GM23248 (cell line): ENCODE data around the gene FARP1. TPM values are rescaled to one million over a fixed set of nuclear protein-coding genes. Genes with fewer than 3 reads are reported as not detected.

Experiments
- DNase-seq: peaks from one replicate; pipeline ENCODE4 v3.0.0-alpha.2; 2015
- H2AFZ ChIP-seq: fragments of 200-600 bp; sonication (generic); 2 replicates; pipeline ENCODE4 v1.6.1; 2016; ENCODE audit warnings: antibody characterized with exemption
- H3F3A ChIP-seq: fragments of 200-600 bp; sonication (generic); 2 replicates; pipeline ENCODE4 v1.6.1; 2016; ENCODE audit warnings: mild to moderate bottlenecking, antibody characterized with exemption, mixed run types; ENCODE audit not compliant: insufficient read depth
- H3K27ac ChIP-seq: fragments of 200-600 bp; sonication (generic); 2 replicates; pipeline ENCODE4 v1.5.1; 2016; ENCODE audit warnings: mild to moderate bottlenecking
- H3K27me3 ChIP-seq: fragments of 200-600 bp; sonication (generic); replicated peaks from 2 replicates; pipeline ENCODE4 v1.6.1; 2016; ENCODE audit warnings: mild to moderate bottlenecking; ENCODE audit not compliant: insufficient read depth
- H3K36me3 ChIP-seq: fragments of 200-600 bp; sonication (generic); 2 replicates; pipeline ENCODE4 v1.6.1; 2016; ENCODE audit warnings: low read depth, mild to moderate bottlenecking
- H3K4me1 ChIP-seq: fragments of 200-600 bp; sonication (generic); 2 replicates; pipeline ENCODE4 v1.6.1; 2016; ENCODE audit warnings: mild to moderate bottlenecking; ENCODE audit not compliant: insufficient read depth
- H3K4me2 ChIP-seq: fragments of 200-600 bp; sonication (generic); one replicate; pipeline ENCODE4 v1.6.1; 2016; ENCODE audit warnings: mild to moderate bottlenecking; ENCODE audit not compliant: unreplicated experiment
- H3K4me3 ChIP-seq: fragments of 200-600 bp; sonication (generic); 2 replicates; pipeline ENCODE4 v1.5.1; 2016; ENCODE audit warnings: mild to moderate bottlenecking
- H3K79me2 ChIP-seq: fragments of 200-600 bp; sonication (generic); 2 replicates; pipeline ENCODE4 v1.6.1; 2016; ENCODE audit warnings: mild to moderate bottlenecking; ENCODE audit not compliant: insufficient read depth
- H3K9ac ChIP-seq: fragments of 200-600 bp; sonication (generic); 2 replicates; pipeline ENCODE4 v1.6.1; 2016; ENCODE audit warnings: mild to moderate bottlenecking
- H3K9me2 ChIP-seq: fragments of 200-600 bp; sonication (generic); 2 replicates; pipeline ENCODE4 v1.6.1; 2016; ENCODE audit warnings: mixed run types, mild to moderate bottlenecking, moderate library complexity; ENCODE audit not compliant: insufficient read depth
- H3K9me3 ChIP-seq: fragments of 200-600 bp; sonication (generic); one replicate; pipeline ENCODE4 v1.6.1; 2017; ENCODE audit warnings: low read depth
- H4K20me1 ChIP-seq: fragments of 200-600 bp; sonication (generic); 2 replicates; pipeline ENCODE4 v1.6.0; 2016; ENCODE audit not compliant: insufficient read depth
- EZH2 ChIP-seq: fragments of 200-600 bp; sonication (generic); IDR thresholded peaks from 2 replicates; pipeline ENCODE4 v1.6.1; 2018; ENCODE audit warnings: antibody characterized with exemption, mild to moderate bottlenecking; ENCODE audit not compliant: insufficient read depth, poor library complexity, severe bottlenecking
- EZH2phosphoT487 ChIP-seq: fragments of 200-600 bp; sonication (generic); IDR thresholded peaks from 2 replicates; pipeline ENCODE4 v1.6.1; 2018; ENCODE audit warnings: antibody characterized with exemption, moderate library complexity, mild to moderate bottlenecking, low read depth; ENCODE audit not compliant: insufficient read depth
- WGBS, 2 experiments: methylation state at CpG; one replicate each; pipeline ENCODE4 v1.1.6; 2015 to 2017; ENCODE audit warnings: low lambda C conversion rate in 2 of 2, low coverage in 1 of 2; ENCODE audit errors: missing lambda C conversion rate in 2 of 2; 5-methylcytosine and 5-hydroxymethylcytosine counted together
- in situ Hi-C: fragments of 300-500 bp; cut with MboI; formaldehyde crosslinking; loops from 2 replicates; pipeline ENCODE4 v1.15.0; 2020
- polyA plus RNA-seq: library from polyadenylated mRNA; unstranded; fragments of >200 nt; fragmentation: Nextera tagmentation; extraction: Ambion mirVana; gene quantifications from 2 replicates; pipeline ENCODE4 v1.2.1, GENCODE V29; 2016
- total RNA-seq: library from RNA; depleted of rRNA; stranded (reverse); fragments of >200 nt; shearing (Covaris generic); gene quantifications from 2 replicates; pipeline ENCODE4 v1.2.3, GENCODE V29; 2014

Gene FARP1
- total and polyA plus RNA-seq, 2 experiments from 2014 or later = 53.7 to 56.6 TPM

DNA sequence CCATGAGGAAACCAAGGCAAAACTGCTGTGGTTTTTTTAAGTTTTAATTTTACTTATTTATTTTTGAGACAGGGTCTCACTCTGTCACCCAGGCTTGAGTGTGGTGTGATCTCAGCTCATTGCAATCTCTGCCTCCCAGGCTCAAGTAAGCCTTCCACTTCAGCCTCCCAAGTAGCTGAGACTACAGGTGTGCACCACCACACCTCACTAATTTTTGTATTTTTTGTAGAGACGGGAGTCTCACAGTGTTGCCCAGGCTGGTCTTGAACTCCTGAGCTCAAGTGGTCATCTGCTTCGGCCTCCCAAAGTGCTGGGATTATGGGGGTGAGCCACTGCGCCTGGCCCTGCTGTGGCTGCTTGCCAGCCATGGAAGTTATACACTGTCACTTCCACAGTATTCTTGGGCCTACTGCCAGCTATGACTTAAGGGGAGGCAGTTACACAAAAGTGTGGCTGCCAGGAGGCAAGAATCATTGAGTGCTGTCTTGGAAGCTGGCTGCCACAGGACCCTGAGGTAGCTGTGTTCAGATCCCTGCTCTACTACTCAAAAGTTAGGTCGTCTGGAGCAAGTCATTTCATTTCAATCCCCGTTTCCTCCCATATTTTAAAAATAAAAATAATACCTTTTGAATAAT is 12.7 kb downstream of the FARP1 start:
- no peak overlapping the region for H3K27ac ChIP-seq
- peaks cover 97% of the 10 kb centered on the region for H3K79me2 ChIP-seq
- peak; percentile 74 for DNase-seq
- H3K4me3 ChIP-seq = no peak overlapping the region
- no peaks in the 10 kb centered on the region for H3K4me1 ChIP-seq
- H3K9me3 ChIP-seq = no peaks in the 10 kb centered on the region
- H3K9me2 ChIP-seq = no peaks in the 10 kb centered on the region
- in situ Hi-C loops = no loop called here
- no peak overlapping the region for H3K9ac ChIP-seq
- no peaks in the 10 kb centered on the region for H3K27me3 ChIP-seq
- no peak overlapping the region for H3K4me2 ChIP-seq
- WGBS, 2 experiments = 59 to 73% methylated on average over 5 of the region's 5 CpGs
- H3K36me3 ChIP-seq = no peaks in the 10 kb centered on the region
- TF ChIP-seq EZH2 = no peak
- no peak for TF ChIP-seq EZH2phosphoT487
- H4K20me1 ChIP-seq = peaks cover 7% of the 10 kb centered on the region; the same call in 1 of the 2 replicates
- no peaks in the 10 kb centered on the region for H3F3A ChIP-seq
- H2AFZ ChIP-seq = no peak overlapping the region

DNA sequence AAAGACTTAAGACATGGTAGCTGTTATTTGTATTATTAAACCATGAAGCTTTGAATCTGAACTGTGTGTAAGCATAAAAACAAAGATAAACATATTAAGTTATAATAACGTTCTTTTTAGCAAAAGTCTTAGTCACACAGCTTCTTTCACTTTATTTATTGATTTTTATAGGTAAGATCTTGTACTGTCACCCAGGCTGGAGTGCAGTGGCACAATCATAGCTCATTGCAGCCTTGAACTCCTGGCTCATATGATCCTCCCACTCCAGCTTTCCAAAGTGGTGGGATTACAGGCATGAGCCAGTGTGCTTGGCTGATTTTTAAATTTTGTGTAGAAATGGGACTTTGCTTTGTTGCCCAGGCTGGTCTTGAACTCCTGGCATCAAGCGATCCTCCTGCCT is 13.4 kb downstream of the FARP1 start:
- peaks cover 97% of the 10 kb centered on the region for H3K79me2 ChIP-seq
- no peaks in the 10 kb centered on the region for H3K4me1 ChIP-seq
- H3K9me3 ChIP-seq = no peaks in the 10 kb centered on the region
- H3K9ac ChIP-seq = no peak overlapping the region
- in situ Hi-C loops = no loop called here
- no peak for TF ChIP-seq EZH2phosphoT487
- no peak for TF ChIP-seq EZH2
- no peaks in the 10 kb centered on the region for H3K36me3 ChIP-seq
- H3K27me3 ChIP-seq = no peaks in the 10 kb centered on the region
- no peaks in the 10 kb centered on the region for H3F3A ChIP-seq
- H3K4me3 ChIP-seq = no peak overlapping the region
- H2AFZ ChIP-seq = no peak overlapping the region
- no peak overlapping the region for H3K27ac ChIP-seq
- no peaks in the 10 kb centered on the region for H3K9me2 ChIP-seq
- WGBS, 2 experiments = 70 to 79% methylated on average over 2 of the region's 2 CpGs
- no peak overlapping the region for H3K4me2 ChIP-seq
- peaks cover 7% of the 10 kb centered on the region; the same call in 1 of the 2 replicates for H4K20me1 ChIP-seq
- no peak for DNase-seq

DNA sequence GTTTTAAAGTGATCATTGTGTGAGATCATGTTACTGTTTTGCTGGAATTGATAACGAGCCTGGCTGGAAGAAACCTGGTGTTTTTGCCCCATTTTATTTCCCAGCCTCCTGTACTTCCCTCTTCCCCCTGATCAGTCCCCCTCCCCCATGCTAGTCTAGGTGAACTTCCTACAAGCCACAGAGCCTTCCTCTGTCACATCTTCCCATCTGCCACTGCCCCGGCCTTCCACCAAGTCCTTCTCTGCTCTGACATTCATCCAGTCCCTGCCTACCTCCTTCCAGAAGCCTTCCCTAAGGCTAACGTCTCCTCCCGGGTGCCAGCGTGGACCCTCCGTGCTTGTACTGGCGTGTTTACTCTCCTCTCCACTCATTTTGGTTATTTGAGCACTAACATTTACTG is 14.3 kb downstream of the FARP1 start:
- no peaks in the 10 kb centered on the region for H3F3A ChIP-seq
- H3K9me2 ChIP-seq = no peaks in the 10 kb centered on the region
- H2AFZ ChIP-seq = no peak overlapping the region
- in situ Hi-C loops = no loop called here
- H3K4me1 ChIP-seq = no peaks in the 10 kb centered on the region
- no peak overlapping the region for H3K4me2 ChIP-seq
- H3K27me3 ChIP-seq = no peaks in the 10 kb centered on the region
- H3K4me3 ChIP-seq = no peak overlapping the region
- H3K36me3 ChIP-seq = no peaks in the 10 kb centered on the region; the same call in 1 of the 2 replicates
- no peak for DNase-seq
- no peaks in the 10 kb centered on the region for H3K9me3 ChIP-seq
- no peak overlapping the region for H3K9ac ChIP-seq
- whole genome bisulfite sequencing, 2 experiments = 87 to 89% methylated on average over 7 of the region's 7 CpGs
- peaks cover 6% of the 10 kb centered on the region; the same call in 1 of the 2 replicates for H4K20me1 ChIP-seq
- H3K27ac ChIP-seq = no peak overlapping the region
- H3K79me2 ChIP-seq = peaks cover 97% of the 10 kb centered on the region
- TF ChIP-seq EZH2 = no peak
- no peak for TF ChIP-seq EZH2phosphoT487

DNA sequence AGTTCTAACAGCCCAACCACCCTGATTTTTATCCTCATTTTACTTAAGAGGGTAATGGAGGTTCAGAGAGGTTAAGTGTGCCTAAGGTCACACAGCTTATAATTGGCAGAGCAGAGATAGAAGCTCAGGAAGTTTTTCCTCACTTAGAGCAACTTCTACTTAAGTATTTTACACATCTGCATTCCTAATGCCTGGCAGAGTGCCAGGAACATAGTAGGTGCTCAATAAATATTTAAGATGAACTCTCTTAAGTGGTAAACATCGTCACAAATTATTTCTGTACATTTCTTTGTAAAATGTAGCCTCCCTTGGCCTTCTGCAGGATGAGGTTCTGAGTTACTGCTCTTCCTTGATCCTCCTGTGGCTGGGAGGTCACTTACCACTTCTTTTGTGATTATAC is 14.7 kb downstream of the FARP1 start:
- Histone ChIP-seq H3F3A (no peaks in the 10 kb centered on the region), H3K36me3 (no peaks in the 10 kb centered on the region; the same call in 1 of the 2 replicates), H4K20me1 (peaks cover 4% of the 10 kb centered on the region; the same call in 1 of the 2 replicates), H3K9ac (no peak overlapping the region), H3K4me1 (no peaks in the 10 kb centered on the region), H3K27me3 (no peaks in the 10 kb centered on the region), H3K9me3 (no peaks in the 10 kb centered on the region), H3K79me2 (peaks cover 97% of the 10 kb centered on the region), H3K4me2 (no peak overlapping the region), H3K9me2 (no peaks in the 10 kb centered on the region), H3K27ac (no peak overlapping the region), H3K4me3 (no peak overlapping the region), H2AFZ (no peak overlapping the region)
- no peak for DNase-seq
- 74 to 75% methylated on average over 1 of the region's 1 CpG for WGBS, 2 experiments
- in situ Hi-C loops = no loop called here
- TF ChIP-seq EZH2 (no peak), EZH2phosphoT487 (no peak)
